Panc1 (cell line): Measurements from ENCODE around the gene PLEKHA8. TPM values are rescaled to one million over a fixed set of nuclear protein-coding genes. Genes with fewer than 3 reads are reported as not detected.

ENCODE experiments used
- ATAC-seq: fragments of 200-7000 bp; cut with Tn5 transposase; 2 replicates; pipeline ENCODE4 v1.9.1; 2020; ENCODE audit warnings: mild to moderate bottlenecking, moderate library complexity
- BruUV-seq: library from RNA; stranded (reverse); fragments of 400-500 nt; replicated peaks from 2 replicates; lab custom pipeline; 2021; lab: Mats Ljungman, UMichigan
- CTCF ChIA-PET: fragments of 300-600 bp; sonication (Branson Sonifier 250); formaldehyde crosslinking; loops from one replicate; lab custom pipeline; 2022; ENCODE audit warnings: antibody characterized with exemption; lab: Charles Lee
- POLR2A ChIA-PET: fragments of 300-600 bp; sonication (Branson Sonifier 250); formaldehyde crosslinking; loops from one replicate; lab custom pipeline; 2022; ENCODE audit warnings: antibody characterized with exemption; lab: Charles Lee
- DNase-seq: peaks from one replicate; pipeline ENCODE4 v3.0.0-alpha.2; 2010; ENCODE audit warnings: low read depth, low spot score
- H3K27ac ChIP-seq: 2 replicates; pipeline ENCODE4 v1.5.1; 2011; ENCODE audit warnings: mild to moderate bottlenecking, low read length, inconsistent platforms
- H3K27me3 ChIP-seq: fragments of 200-500 bp; sonication (Bioruptor generic); 2 replicates; pipeline ENCODE4 v1.6.0; 2014; ENCODE audit warnings: low read length, inconsistent platforms; ENCODE audit not compliant: control insufficient read depth, insufficient read depth
- H3K36me3 ChIP-seq: fragments of 200-500 bp; sonication (Bioruptor generic); 2 replicates; pipeline ENCODE4 v1.5.1; 2014; ENCODE audit warnings: inconsistent platforms, mild to moderate bottlenecking, low read length, moderate library complexity; ENCODE audit not compliant: control insufficient read depth, insufficient read depth
- H3K4me1 ChIP-seq: 2 replicates; pipeline ENCODE4 v1.5.1; 2011; ENCODE audit warnings: inconsistent platforms, mild to moderate bottlenecking, low read length, moderate library complexity; ENCODE audit not compliant: control insufficient read depth, insufficient read depth
- H3K4me3 ChIP-seq, 2 experiments: 2 replicates each; pipeline ENCODE4 v1.5.1; 2011 to 2012; ENCODE audit warnings: low read depth in 2 of 2, low read length in 2 of 2, mild to moderate bottlenecking in 2 of 2, inconsistent platforms in 1 of 2, moderate library complexity in 1 of 2
- H3K9me3 ChIP-seq: fragments of 200-500 bp; sonication (Bioruptor generic); 2 replicates; pipeline ENCODE4 v1.5.1; 2014; ENCODE audit warnings: low read depth, mild to moderate bottlenecking, inconsistent platforms, low read length, moderate library complexity; ENCODE audit not compliant: control insufficient read depth, insufficient read depth
- CTCF ChIP-seq: fragments of 450-650 bp; IDR thresholded peaks from 2 replicates; pipeline ENCODE4 v1.5.1; 2017; ENCODE audit warnings: mild to moderate bottlenecking
- POLR2AphosphoS5 ChIP-seq: IDR thresholded peaks from 2 replicates; pipeline ENCODE4 v1.6.1; 2012; ENCODE audit warnings: mild to moderate bottlenecking, low read depth, low read length, moderate library complexity
- REST ChIP-seq, 2 experiments: IDR thresholded peaks; 2 replicates each; pipeline ENCODE4 v1.6.1; 2011 to 2012; ENCODE audit warnings: low read depth in 2 of 2, control low read depth in 1 of 2, low read length in 1 of 2, mild to moderate bottlenecking in 1 of 2, moderate library complexity in 1 of 2; ENCODE audit not compliant: insufficient read depth in 1 of 2
- TCF7L2 ChIP-seq: IDR thresholded peaks from 2 replicates; pipeline ENCODE4 v1.6.1; 2011; ENCODE audit warnings: mild to moderate bottlenecking, low read depth, low read length, inconsistent platforms
- in situ Hi-C: cut with HindIII; loops from 2 replicates; pipeline ENCODE4 v1.10.0; 2016; ENCODE audit warnings: low sequenced_read_pairs, low pct_unique_long_range_greater_than_20kb
- intact Hi-C: fragments of 100-400 bp; cut with micrococcal nuclease; formaldehyde crosslinking; loops from one replicate; pipeline ENCODE4 v1.10.0; 2022; ENCODE audit not compliant: unreplicated experiment
- total RNA-seq: library from RNA; stranded (reverse); gene quantifications from one replicate; pipeline ENCODE4 v1.2.1, GENCODE V29; 2021; ENCODE audit not compliant: unreplicated experiment

The PLEKHA8 gene
- total RNA-seq, 1 experiment from 2014 or later = 20.7 TPM

GRCh38 chr7:30072735-30073134 lies 44.5 kb downstream of the PLEKHA8 start:
- ChIA-PET POLR2A (no interaction called here), CTCF (interaction anchor here (0.6 to 1.1 kb wide), 2 partner anchors 11 to 201 kb away, joined by 3 to 4 read pairs; no protein-coding TSS in a partner anchor)
- H3K27me3 ChIP-seq = no peaks in the 10 kb centered on the region
- in situ Hi-C loops = no loop called here
- intact Hi-C loops = loop anchor here (5.0 kb wide), 1 partner anchor 325 kb away; no protein-coding TSS in a partner anchor
- H3K27ac ChIP-seq = no peak overlapping the region
- no peaks in the 10 kb centered on the region for H3K4me1 ChIP-seq
- H3K9me3 ChIP-seq = no peaks in the 10 kb centered on the region
- 0 out of 2 replicates have a peak, but pooled peaks cover 4% of the 10 kb centered on the region for H3K36me3 ChIP-seq
- TF ChIP-seq CTCF (no peak), TCF7L2 (no peak), POLR2AphosphoS5 (no peak)
- H3K4me3 ChIP-seq = no peak overlapping the region
- DNase-seq = no peak
- no peak for ATAC-seq
- no TSS peak for BruUV-seq

GRCh38 chr7:30074422-30075030 lies 46.3 kb downstream of the PLEKHA8 start:
- BruUV-seq = no TSS peak
- H3K4me1 ChIP-seq = no peaks in the 10 kb centered on the region
- DNase-seq = peak; percentile 22
- peak; percentile 77; the same call in 1 of the 2 replicates for TF ChIP-seq CTCF
- no peak for TF ChIP-seq REST (IDR thresholded peaks at IDR 0.05; ENCODE audit: insufficient read depth in 1 of 2, low read depth in 2 of 2, low read length in 1 of 2)
- H3K27ac ChIP-seq = no peak overlapping the region
- no peak overlapping the region for H3K4me3 ChIP-seq
- intact Hi-C loops = loop anchor here (5.0 kb wide), 1 partner anchor 327 kb away; no protein-coding TSS in a partner anchor
- POLR2A ChIA-PET = interaction anchor here (0.5 kb wide), 1 partner anchor 15 kb away, joined by 3 read pairs; no protein-coding TSS in a partner anchor
- H3K27me3 ChIP-seq = no peaks in the 10 kb centered on the region
- in situ Hi-C loops = no loop called here
- 0 out of 2 replicates have a peak, but pooled peaks cover 7% of the 10 kb centered on the region for H3K36me3 ChIP-seq
- H3K9me3 ChIP-seq = no peaks in the 10 kb centered on the region
- ATAC-seq = peak; percentile 74
- CTCF ChIA-PET = interaction anchor here (0.6 to 1.4 kb wide), 3 partner anchors 13 to 149 kb away, joined by 3 to 10 read pairs (median 8); no protein-coding TSS in a partner anchor
